ENCODE results near the gene SLC17A5.
"Not testable (repeated sequence)": the region's sequence is repeated elsewhere in the genome, so short reads cannot be mapped to it uniquely, and the experiment has no call there.

SLC17A5 gene, protein sequence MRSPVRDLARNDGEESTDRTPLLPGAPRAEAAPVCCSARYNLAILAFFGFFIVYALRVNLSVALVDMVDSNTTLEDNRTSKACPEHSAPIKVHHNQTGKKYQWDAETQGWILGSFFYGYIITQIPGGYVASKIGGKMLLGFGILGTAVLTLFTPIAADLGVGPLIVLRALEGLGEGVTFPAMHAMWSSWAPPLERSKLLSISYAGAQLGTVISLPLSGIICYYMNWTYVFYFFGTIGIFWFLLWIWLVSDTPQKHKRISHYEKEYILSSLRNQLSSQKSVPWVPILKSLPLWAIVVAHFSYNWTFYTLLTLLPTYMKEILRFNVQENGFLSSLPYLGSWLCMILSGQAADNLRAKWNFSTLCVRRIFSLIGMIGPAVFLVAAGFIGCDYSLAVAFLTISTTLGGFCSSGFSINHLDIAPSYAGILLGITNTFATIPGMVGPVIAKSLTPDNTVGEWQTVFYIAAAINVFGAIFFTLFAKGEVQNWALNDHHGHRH

DNA sequence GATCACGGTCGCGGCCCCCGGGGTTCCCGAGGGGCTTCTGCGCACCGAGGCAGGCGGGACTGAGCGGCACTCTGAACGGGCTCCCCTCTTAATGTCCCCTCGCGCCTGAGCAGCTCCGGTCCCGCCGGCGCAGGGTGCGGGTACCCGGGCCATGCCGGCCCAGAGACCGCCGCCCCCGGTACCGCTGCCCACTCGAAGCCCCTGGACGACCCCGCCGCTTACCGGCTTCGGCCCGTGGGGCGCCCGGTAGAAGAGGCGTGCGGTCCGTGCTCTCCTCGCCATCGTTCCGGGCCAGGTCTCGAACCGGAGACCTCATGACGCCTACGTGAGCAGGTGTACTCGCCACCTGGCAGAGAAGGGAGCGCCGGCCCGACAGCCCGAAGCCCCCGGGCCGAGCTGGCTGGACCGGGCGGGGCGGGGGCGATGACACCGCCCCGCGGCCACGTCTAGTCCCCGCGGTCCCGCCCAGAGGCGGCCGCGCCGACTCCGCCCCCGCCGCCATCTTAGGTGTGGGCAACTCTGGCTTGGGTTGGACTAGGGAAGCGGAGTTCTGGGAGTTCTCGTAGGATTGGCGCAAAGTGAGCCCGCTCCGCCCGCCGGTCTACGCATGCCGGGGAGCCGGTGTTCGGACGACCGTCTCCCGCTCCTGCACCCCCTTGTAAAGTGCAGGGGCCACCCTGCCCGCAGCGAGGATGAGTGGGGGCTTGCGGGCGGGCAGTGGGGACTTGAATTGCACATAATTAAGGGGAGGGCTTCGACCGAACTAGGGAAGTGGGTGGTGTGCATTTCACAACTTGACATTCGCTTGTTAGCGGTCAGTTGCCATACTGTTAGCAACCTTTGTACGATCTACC lies at the start of gene SLC17A5:
TSS of gene SLC17A5 (minus strand) at position 422 of the 854 bp plus-strand sequence. CDS start at position 316, 106 bp downstream.
- peak; percentile 93 for DNase-seq

DNA sequence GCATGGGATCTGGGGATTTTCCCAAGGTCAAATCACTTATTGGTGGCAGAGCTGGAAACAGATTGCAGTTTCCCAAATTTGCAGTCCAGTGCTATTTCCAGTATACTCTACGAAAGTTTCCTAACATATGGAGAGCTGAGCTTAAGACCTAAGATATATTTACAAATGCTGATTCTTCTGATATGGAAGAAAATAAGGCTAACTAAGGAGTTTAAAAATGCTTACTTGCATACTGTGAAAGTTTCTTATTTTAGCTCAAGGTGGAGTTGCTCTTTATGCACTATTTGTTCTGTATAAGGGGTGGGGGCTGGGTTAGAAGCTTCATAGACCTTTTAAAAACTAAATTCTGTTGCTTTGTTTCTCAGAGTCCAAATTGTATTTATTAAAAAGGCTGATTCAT lies 49.7 kb upstream of the SLC17A5 start:
- no peak for DNase-seq

DNA sequence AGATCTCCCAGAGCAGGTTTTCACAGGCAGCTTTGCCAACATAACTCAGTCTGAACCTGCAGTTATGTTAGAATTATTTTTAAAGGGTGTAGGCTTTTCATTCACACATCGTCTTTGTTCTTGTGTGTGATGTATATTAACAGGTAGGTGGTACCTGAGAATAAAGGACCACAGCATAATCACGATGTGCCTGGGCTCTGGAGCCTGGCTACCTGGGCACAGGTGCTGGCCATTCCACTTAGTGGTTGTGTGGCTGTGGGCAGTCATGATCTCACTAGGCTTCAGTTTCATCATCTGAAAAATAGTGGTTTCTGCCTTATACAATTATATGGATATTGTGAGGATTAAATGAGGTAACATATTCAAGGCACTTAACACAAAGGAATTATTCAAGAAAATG lies 48.7 kb upstream of the SLC17A5 start:
- no peak for DNase-seq

DNA sequence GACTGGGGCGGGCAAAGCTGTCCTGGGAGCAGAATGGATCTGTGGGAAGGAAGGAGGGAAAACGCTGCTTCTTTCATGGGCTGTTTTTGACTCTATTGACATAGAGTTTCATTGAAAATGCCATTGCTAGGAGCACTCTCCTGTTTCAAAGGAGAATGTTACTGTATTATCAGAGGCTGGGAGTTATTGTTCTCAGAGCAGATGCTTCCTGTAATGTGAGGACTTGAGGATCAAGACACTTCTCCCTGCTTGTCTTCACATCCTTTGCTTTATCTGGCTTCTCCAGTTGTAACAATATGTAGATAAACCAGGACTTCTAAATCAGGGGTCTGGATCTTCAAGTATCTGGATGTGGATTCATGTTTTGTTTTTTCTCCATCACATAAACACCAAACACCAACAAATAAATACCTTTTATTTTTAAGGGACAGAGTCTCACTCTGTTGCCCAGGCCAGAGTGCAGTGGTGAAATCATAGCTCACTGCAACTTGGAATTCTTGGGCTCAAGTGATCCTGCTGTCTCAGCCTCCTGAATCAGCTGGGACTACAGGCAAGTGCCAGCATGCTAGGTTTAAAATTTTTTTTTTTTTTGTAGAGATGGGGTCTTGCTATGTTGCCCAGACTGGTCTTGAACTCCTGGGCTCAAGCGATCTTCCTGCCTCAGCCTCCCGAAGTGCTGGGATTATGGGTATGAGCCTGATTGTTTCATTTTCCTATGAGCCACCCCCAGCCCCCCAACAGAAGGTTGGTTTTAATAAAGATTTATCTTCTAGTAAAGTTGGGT lies 46.1 kb upstream of the SLC17A5 start:
- no peak for DNase-seq

DNA sequence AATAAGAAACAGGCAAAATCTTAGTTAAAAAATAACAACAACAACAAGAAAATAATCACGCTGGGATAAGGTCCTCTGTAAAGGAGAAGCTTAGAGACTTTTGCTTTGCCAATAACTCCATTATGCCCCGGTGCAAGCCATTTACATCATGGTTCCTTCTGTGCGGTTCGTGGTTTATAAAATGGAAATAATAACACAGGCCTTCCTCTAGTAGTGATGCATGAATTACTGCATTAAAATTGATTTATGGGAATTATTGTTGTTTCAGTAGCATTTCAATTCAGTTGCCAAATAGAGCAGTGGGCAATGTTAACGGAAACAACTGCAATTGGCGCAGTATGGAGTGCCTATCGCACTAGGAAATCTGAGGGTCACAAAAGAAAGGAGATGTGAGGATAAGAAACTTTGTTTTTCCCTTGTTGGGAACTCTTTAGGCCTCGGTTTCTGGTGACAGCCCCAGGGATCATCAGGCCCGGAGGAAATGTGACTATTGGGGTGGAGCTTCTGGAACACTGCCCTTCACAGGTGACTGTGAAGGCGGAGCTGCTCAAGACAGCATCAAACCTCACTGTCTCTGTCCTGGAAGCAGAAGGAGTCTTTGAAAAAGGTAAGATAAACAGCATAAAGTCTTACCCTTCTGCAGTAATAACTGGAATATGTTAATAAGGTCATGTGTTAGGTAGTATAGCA lies 43.3 kb upstream of the SLC17A5 start:
- DNase-seq: peak; percentile 24

DNA sequence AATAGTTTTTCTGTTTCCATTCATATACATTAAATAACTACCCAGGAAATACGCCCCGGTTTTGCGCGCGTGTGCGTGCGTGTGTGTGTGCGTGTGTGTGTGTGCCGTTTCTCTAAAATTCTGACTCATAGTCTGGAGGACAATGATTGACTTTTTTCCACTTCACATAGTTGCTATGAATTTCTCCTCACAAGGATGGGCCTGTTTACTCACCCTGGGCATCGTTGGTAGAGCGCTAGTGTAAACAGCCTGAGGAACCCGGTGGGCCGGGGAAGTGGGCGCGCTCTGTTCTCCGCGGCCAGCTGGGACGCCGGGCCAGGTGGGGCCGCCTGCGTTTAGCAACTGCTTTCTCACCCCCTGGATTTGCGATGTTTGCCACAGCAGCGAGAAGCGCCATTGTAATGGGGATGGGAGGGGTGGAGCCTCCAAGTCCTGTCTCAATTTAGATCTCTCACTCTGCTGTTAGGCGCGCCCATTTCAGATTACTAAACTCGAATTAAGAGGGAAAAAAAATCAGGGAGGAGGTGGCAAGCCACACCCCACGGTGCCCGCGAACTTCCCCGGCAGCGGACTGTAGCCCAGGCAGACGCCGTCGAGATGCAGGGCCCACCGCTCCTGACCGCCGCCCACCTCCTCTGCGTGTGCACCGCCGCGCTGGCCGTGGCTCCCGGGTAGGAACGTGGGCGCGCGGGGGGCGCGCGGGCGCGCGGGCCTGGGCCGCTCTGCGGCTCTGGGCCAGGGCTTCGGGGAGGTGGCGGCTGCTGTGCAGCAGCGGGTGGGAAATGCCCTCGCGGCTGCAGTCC lies 42.0 kb upstream of the SLC17A5 start, which contains the start of gene CD109:
TSS of gene CD109 (plus strand) at position 585 of the 803 bp plus-strand sequence. CDS start at position 598, 13 bp downstream.
- DNase-seq: peak; percentile 82

DNA sequence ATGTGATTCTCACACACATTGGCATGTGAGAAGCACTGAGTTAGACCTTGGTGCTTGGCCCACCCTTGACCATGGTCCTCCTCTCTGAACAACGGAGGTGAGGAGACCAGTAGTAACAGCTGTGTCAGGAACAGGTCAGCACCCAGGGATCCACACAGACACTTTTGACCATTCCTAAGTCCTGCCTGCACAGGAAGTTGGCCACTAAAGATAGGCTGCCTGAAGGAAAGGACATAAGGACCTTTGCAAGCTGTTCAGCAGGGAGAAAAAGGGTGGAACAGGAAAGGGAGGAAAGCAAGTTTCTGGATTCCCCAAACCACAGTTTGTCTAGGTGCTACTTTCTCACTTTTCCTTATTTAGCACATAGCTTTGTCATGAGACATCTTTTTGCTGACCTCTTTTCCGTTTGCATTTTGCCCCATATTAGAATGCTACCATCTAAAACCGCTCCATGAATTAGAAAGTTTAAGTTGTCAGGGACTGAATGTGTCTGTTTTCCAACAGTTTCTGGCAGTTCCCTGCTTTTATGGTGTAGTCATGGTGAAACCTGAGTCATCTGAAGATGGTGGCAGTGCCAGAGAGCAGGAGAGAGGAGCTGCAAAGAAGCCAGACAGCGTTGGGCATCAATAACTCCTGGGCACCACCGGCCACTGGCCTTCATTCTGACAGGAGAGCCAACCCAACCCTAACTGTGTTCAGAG lies 41.1 kb upstream of the SLC17A5 start:
- DNase-seq: peak; percentile 29

DNA sequence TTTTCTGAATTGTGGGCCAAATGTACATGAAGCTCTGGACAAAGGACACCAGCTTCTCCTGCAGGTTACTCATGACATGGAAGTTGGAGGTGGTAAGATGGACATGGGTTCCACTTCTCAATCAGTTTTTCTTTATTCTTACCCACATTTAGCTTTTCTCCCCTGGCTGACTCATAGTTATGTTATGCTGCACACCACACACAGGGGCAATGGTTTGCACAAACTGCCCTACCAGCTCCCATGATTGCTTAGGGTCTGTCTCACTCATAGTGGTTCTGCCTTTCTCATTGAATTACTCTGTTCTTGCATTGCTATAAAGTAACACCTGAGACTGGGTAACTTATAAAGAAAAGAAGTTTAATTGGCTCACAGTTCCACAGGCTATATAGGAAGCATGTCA lies 37.7 kb upstream of the SLC17A5 start:
- DNase-seq: peak; percentile 16

DNA sequence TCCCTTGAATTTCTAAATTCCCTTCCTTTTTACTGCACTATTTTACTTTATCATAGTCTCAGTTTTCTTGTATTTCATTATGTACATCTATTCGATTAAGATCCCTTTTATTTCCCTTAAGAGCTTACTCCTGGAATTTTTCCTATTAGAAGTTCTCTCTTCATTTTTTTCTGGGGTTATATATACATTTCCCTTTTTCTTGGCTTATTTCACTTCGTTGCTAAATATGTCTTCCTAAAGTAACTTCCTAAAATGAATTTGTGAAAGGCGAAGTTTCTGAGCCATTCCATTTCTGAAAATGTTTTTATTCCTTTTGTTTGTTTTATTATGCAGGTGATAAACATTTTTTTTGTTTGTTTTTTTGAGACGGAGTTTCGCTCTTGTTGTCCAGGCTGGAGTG lies 36.3 kb upstream of the SLC17A5 start:
- DNase-seq: no peak

DNA sequence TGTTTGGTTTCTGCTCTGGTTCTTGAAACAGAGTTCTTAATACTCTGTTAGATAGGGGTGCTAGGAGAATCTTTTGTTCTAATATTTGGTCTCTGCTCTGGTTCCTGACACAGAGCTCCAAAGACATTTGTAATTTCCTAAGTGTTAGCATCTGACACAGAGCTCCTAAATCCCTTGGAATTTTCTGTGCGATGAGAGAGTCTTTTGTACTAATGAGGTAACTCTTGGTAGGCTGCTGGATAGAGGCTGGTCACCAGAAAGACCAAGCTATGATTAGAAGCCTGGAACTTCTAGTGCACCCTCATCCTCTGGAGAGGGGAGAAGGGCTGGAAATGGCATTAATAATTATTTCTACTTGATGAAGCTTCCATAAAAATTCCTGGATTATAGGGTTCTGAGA lies 34.6 kb upstream of the SLC17A5 start:
- DNase-seq: no peak

DNA sequence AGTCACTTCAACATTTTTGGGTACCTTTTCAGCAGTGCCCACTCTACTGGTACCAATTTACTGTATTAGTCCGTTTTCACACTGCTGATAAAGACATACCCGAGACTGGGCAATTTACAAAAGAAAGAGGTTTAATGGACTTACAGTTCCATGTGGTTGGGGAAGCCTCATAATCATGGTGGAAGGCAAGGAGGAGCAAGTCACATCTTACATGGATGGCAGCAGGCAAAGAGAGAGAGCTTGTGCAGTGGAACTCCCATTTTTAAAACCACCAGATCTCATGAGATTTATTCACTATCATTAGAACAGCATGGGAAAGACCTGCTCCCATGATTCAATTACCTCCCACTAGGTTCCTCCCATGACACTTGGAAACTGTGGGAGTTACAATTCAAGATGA lies 29.8 kb upstream of the SLC17A5 start:
- DNase-seq: not testable (repeated sequence)

DNA sequence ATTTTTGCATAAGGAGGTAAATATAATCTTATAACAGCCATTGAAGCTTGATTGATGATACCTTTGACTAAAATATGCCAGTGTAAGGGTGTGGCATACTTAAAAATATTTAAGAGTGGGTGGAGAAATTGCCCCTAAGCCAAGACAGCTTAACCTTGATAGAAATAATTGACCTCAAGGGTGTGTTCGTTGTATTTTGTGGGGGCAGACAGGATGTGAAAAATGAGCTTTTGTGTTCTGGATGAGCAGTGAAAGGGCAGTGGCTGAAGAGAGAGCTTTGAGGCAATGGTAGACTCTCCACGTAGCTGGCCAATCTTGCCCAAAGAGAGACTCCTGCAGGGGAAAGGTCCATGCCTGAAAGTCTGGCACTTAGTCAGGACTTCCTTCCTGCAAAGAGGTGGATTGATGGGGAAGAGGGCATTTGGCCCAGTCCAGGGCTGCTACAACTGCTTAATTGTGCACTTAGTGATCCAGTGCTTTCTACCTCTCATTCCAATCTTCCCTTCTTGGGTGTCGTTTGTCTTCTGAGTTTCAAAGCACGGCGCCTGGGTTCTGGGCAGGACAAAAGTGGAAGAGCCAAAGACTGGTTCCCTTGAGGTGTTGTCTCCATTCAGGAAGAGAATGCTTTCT lies 26.6 kb upstream of the SLC17A5 start:
- no peak for DNase-seq

DNA sequence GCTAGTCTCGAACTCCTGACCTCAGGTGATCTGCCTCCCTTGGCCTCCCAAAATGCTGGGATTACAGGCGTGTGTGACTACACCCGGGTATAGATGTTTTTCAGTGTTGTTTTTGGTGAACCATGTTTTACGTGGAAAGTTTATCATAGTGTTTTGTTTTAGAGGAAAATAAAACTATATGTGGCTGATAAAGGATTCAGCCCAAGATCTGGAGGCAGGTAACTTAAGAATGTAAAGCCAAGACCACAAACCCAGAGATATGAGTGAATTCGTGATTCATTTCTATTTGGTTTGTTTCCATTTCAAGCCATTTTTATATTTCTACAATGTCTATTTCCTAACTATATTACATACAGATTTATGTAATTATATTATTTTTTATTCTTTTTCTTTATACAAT lies 26.1 kb upstream of the SLC17A5 start:
- DNase-seq: not testable (repeated sequence)

DNA sequence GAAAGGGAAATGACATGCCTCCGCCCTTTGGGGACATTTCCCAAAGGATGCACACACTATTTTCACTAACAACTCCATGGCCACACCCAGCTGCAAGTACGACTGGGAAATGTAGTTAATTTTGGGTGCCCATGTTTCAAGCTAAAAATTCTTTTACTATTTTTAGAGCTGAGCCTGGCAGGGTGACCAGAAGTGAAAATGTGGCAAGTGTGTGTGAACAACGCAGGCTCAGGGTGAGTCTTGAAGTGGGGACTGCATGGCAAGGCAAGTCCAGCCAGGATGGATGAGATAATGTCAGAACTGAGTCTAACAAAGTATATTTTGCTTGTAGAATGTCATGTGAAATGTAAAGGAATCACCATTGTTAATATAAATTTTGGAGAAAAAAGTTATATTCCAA lies 25.2 kb upstream of the SLC17A5 start:
- DNase-seq: no peak

DNA sequence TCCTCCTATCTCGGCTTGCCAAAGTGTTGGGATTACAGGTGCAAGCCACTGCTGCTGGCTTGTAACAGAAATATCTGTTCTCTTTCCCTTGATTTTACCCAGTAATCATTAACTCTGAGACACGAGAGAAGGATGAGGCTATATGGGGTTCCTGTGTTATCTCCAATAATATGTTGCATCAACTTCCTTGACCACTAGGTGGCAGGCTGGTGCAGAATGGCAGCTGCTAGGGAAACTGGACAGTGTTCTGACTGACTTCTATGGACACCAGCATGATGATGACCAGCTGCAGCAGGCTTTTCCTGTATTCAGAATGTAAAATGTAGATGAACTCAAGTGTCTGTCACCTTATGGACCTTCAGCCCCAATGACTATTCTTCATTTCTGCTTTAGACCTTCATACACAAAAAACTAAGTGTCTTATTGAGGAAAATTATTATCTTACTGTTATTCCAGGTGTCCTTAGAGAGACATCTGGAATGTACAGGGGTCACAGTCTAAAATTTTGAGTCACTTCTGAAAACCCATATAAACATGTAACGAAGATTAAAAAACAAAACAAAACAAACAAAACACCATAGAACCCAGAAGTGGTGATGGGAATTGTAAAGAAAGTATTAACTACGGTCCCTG lies 21.8 kb upstream of the SLC17A5 start:
- DNase-seq: peak; percentile 80

DNA sequence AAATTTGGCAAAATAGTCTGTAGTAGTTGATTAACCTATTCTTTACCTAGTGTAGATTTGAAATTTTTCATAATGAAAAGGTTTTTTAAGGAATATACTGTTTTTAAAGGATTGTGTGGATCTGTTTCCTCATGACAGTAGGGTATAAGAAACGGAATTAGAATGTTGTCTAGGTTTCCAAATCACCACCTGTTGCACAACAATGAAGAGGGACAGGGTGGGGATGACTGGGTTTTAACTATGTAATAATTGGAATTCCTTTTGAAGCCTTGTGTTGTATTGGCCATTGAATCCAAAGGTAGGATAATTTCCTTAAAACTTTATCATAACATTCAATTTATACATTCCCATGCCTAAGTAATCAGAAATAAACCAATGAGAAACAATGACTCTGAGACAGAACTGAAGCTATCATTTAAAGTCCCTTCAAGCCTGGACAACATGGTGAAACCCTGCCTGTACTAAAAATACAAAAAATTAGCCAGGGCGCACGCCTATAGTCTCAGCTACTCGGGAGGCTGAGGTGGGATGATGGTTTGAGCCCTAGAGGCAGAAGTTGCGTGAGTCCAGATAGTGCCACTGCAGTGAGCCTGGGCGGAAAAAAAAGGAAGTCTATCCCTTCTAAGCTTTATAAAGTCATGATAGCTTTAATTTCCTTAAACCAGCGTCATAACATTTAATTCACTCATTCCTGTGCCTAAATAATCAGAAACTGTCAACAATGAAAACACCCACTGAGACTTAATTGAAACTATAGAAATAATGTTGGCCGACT lies 18.3 kb upstream of the SLC17A5 start:
- DNase-seq: no peak

DNA sequence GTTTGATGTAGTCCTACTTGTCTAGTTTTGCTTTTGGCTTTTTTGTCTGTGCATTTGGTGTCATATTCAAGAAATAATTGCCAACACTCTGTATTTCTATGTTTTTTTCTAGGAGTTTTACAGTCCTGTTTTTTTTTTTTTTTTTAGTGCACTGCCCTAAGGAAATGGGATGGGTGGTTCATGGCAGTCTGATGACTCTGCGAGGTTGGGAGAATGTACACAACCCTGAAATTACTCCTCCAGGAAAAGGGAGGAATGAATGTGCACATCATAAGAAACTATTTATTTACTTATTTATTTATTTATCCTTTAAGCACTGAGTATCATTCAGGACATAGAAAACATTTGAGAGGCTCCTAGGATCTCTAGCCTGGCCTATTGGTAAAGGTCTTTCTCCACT lies 15.2 kb upstream of the SLC17A5 start:
- DNase-seq: no peak

DNA sequence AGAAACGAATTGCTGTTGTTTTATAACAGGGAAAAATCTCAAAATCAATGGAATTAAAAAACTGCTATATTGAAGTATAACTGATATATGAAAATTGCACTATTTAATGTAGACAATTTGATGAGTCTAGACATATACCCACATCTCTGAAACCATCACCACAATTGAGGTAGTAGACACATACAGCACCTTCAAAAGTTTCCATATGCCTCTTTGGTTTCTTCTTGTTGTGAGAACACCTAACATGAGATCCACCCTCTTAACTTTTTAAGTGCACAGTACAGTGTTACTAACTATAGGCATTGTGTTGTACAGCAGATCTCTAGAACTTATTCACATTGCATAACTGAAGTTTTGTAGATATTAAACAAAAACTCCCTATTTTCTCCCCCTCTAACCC lies 14.0 kb upstream of the SLC17A5 start:
- DNase-seq: no peak

DNA sequence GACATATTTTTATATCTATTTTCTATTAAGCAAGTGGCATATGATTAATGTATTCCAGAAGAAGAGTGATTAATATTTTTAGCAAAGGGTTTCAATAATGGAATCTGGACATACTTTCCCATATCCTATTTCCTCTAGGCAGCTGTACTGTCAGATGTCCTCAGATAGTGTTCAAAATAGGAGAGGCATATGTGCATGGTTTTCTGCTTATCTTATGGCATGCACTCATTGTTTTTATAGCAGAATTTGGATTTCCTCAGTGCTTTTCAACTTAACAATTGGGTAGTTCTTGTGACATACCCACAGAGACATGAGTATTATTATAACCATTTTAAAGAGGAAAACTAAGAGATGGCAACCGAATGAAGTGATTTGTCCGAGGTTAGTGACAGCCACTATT lies 12.6 kb upstream of the SLC17A5 start:
- no peak for DNase-seq
